Activated CD8-positive, alpha-beta T cell treated with anti-CD3 and anti-CD28 coated beads for 36 hours (primary cell): ENCODE data around the gene HCFC1. TPM values are rescaled to one million over a fixed set of nuclear protein-coding genes. Genes with fewer than 3 reads are reported as not detected.

Experiments
- ATAC-seq: fragments of 200-7000 bp; cut with Tn5 transposase; one replicate; pipeline ENCODE4 v1.10.0; 2021; ENCODE audit warnings: mild to moderate bottlenecking, moderate library complexity
- CTCF ChIA-PET: fragments of 350-600 bp; sonication (Branson Sonifier 250); formaldehyde crosslinking; loops from one replicate; lab custom pipeline; 2021; ENCODE audit warnings: antibody characterized with exemption; lab: Charles Lee
- POLR2A ChIA-PET: fragments of 350-600 bp; sonication (Branson Sonifier 250); formaldehyde crosslinking; loops from one replicate; lab custom pipeline; 2021; ENCODE audit warnings: antibody characterized with exemption; lab: Charles Lee
- DNase-seq: peaks from one replicate; pipeline ENCODE4 v3.0.0-alpha.2; 2020
- H3K27ac Mint-ChIP-seq: one replicate; pipeline ENCODE4 v1.8.0; 2021; ENCODE audit warnings: mild to moderate bottlenecking, mixed read lengths
- H3K27me3 Mint-ChIP-seq: one replicate; pipeline ENCODE4 v1.8.0; 2021; ENCODE audit warnings: mixed read lengths
- H3K36me3 Mint-ChIP-seq: one replicate; pipeline ENCODE4 v1.8.0; 2021; ENCODE audit warnings: low read depth, mixed read lengths
- H3K4me1 Mint-ChIP-seq: one replicate; pipeline ENCODE4 v1.8.0; 2021; ENCODE audit warnings: low read depth, mixed read lengths
- H3K4me3 Mint-ChIP-seq: one replicate; pipeline ENCODE4 v1.8.0; 2021; ENCODE audit warnings: mild to moderate bottlenecking, moderate library complexity, mixed read lengths
- H3K9me3 Mint-ChIP-seq: one replicate; pipeline ENCODE4 v1.8.0; 2021; ENCODE audit warnings: mixed read lengths
- intact Hi-C: fragments of 100-400 bp; cut with micrococcal nuclease; formaldehyde crosslinking; loops from one replicate; pipeline ENCODE4 v1.10.0; 2022
- total RNA-seq, 2 experiments: library from RNA; stranded (reverse); gene quantifications; one replicate each; pipeline ENCODE4 v1.2.3, GENCODE V29; 2021
- TF ChIP-seq, protein P1 (sequence below): fragments of 200-600 bp; IDR thresholded peaks from one replicate; pipeline ENCODE4 v1.8.0; 2022; ENCODE audit warnings: antibody characterized with exemption, mild to moderate bottlenecking

The HCFC1 gene
- total RNA-seq, 2 experiments from 2014 or later = 115 to 116 TPM

DNA sequence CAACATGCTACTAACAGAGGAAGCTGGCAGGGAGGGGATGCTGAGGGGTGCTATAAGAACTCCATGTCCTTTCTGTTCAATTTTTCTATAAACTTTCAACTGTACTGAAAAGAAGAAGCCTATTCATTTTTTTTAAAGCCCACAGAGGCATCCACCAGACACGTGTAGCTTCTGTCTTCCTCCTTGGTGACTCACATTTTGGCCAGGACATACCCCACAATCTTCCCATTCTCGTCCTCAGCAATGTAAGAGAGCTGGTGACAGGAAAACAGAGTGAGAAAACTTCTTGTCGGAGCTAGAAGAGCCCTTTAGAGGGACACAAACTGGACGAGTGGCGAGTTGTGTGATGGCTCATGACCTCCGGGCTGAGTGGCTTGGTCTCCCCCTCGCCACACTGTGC, 37.9 kb downstream of the HCFC1 start:
- TF ChIP-seq, protein P1, sequence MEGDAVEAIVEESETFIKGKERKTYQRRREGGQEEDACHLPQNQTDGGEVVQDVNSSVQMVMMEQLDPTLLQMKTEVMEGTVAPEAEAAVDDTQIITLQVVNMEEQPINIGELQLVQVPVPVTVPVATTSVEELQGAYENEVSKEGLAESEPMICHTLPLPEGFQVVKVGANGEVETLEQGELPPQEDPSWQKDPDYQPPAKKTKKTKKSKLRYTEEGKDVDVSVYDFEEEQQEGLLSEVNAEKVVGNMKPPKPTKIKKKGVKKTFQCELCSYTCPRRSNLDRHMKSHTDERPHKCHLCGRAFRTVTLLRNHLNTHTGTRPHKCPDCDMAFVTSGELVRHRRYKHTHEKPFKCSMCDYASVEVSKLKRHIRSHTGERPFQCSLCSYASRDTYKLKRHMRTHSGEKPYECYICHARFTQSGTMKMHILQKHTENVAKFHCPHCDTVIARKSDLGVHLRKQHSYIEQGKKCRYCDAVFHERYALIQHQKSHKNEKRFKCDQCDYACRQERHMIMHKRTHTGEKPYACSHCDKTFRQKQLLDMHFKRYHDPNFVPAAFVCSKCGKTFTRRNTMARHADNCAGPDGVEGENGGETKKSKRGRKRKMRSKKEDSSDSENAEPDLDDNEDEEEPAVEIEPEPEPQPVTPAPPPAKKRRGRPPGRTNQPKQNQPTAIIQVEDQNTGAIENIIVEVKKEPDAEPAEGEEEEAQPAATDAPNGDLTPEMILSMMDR = no peak
- POLR2A ChIA-PET = interaction anchor here (0.6 to 8.0 kb wide), 6 partner anchors 9 to 215 kb away, joined by 3 to 52 read pairs (median 4); partner anchors contain the start of gene HCFC1

DNA sequence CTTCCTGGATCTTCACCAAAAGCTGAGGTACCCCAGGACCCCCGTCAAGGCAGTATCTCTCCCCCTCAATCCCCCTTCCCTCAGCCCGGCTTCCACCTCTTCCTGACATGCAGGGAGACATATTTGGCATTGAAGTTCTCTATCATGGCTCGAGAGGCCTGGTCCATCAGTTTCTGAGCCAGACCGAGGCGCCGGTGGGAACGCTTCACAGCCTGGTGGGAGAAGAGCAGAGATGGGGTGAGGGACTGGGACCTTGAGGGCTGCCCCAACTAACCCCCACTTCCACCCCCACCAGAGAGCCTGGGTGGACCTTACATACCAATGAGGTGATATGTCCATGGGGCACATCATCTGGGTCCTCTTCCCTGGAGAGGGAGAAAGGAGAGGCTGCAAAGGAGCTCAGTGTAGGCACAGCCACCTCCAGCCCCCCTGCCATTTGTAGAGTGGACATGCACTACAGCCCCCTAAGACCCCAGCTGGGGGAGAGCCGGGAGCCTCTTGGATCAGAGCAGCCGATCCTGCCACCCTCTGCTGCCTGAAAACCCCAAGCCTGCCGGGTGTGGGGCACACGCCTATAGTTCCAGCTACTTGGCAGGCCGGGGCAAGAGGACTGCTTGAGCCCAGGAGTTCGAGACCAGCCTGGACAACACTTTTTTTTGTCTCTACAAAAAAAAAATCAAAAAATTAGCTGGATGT, 39.2 kb downstream of the HCFC1 start:
- Mint-ChIP-seq H3K27me3 (no peaks in the 10 kb centered on the region), H3K9me3 (no peaks in the 10 kb centered on the region), H3K4me1 (peaks cover 29% of the 10 kb centered on the region), H3K4me3 (peak overlapping the region; percentile 88), H3K27ac (peak overlapping the region; percentile 30), H3K36me3 (peaks cover 29% of the 10 kb centered on the region)
- ChIA-PET CTCF (interaction anchor here (1.5 kb wide), 1 partner anchor 14 kb away, joined by 4 read pairs; no protein-coding TSS in a partner anchor), POLR2A (interaction anchor here (0.8 to 8.0 kb wide), 2 partner anchors 15 to 31 kb away, joined by 3 to 52 read pairs; no protein-coding TSS in a partner anchor)
- ATAC-seq (no peak), DNase-seq (no peak)
- TF ChIP-seq, protein P1 = no peak
- intact Hi-C loops = no loop called here

More for the DNA sequence above, 37.9 kb downstream of the HCFC1 start:
- Mint-ChIP-seq H3K27ac (peak overlapping the region; percentile 78), H3K4me1 (peaks cover 36% of the 10 kb centered on the region), H3K9me3 (no peaks in the 10 kb centered on the region), H3K36me3 (peaks cover 31% of the 10 kb centered on the region), H3K27me3 (no peaks in the 10 kb centered on the region), H3K4me3 (peak overlapping the region; percentile 88)
- no peak for ATAC-seq
- CTCF ChIA-PET = interaction anchor here (1.6 to 1.7 kb wide), 2 partner anchors 14 to 35 kb away, joined by 5 to 7 read pairs; no protein-coding TSS in a partner anchor
- intact Hi-C loops = no loop called here
- DNase-seq = no peak

- Mint-ChIP-seq H3K27me3 (no peaks in the 10 kb centered on the region), H3K9me3 (no peaks in the 10 kb centered on the region), H3K4me3 (no peak overlapping the region), H3K36me3 (peaks cover 32% of the 10 kb centered on the region), H3K4me1 (peaks cover 29% of the 10 kb centered on the region), H3K27ac (peak overlapping the region; percentile 57)
- no peak for ATAC-seq
- TF ChIP-seq, protein P1 = no peak
- ChIA-PET POLR2A (interaction anchor here (8.7 to 9.8 kb wide), 2 partner anchors 17 to 37 kb away, joined by 105 to 130 read pairs; partner anchors contain the start of genes HCFC1, RENBP and TMEM187), CTCF (interaction anchor here (1.5 to 11.9 kb wide), 2 partner anchors 14 to 17 kb away, joined by 4 to 136 read pairs; partner anchors contain the start of gene RENBP)
- DNase-seq = no peak
- intact Hi-C loops = no loop called here
Observed at GRCh38 chrX:153931748-153932147, 39.9 kb downstream of the HCFC1 start.

- Mint-ChIP-seq H3K4me3 (no peak overlapping the region), H3K27ac (peak overlapping the region; percentile 67), H3K4me1 (peaks cover 26% of the 10 kb centered on the region), H3K36me3 (peaks cover 29% of the 10 kb centered on the region), H3K9me3 (no peaks in the 10 kb centered on the region), H3K27me3 (no peaks in the 10 kb centered on the region)
- intact Hi-C loops = no loop called here
- TF ChIP-seq, protein P1 = no peak
- POLR2A ChIA-PET = interaction anchor here (0.6 to 9.8 kb wide), 3 partner anchors 10 to 38 kb away, joined by 3 to 130 read pairs (median 105); partner anchors contain the start of genes HCFC1, RENBP and TMEM187
- no peak for ATAC-seq
- DNase-seq = no peak
- CTCF ChIA-PET = interaction anchor here (11.9 kb wide), 1 partner anchor 18 kb away, joined by 136 read pairs; the partner anchor contains the start of gene RENBP
Observed at GRCh38 chrX:153931151-153931550, 40.5 kb downstream of the HCFC1 start.
